Activated CD8-positive, alpha-beta memory T cell treated with anti-CD3 and anti-CD28 coated beads, Interleukin-2, amount 50 U/mL, for 1 hour (primary cell): ENCODE data around the gene KMT5C.

Experiments used
- DNase-seq: peaks from one replicate; pipeline ENCODE4 v3.0.0-alpha.2; 2020; ENCODE audit errors: extremely low read depth

Gene KMT5C

DNA sequence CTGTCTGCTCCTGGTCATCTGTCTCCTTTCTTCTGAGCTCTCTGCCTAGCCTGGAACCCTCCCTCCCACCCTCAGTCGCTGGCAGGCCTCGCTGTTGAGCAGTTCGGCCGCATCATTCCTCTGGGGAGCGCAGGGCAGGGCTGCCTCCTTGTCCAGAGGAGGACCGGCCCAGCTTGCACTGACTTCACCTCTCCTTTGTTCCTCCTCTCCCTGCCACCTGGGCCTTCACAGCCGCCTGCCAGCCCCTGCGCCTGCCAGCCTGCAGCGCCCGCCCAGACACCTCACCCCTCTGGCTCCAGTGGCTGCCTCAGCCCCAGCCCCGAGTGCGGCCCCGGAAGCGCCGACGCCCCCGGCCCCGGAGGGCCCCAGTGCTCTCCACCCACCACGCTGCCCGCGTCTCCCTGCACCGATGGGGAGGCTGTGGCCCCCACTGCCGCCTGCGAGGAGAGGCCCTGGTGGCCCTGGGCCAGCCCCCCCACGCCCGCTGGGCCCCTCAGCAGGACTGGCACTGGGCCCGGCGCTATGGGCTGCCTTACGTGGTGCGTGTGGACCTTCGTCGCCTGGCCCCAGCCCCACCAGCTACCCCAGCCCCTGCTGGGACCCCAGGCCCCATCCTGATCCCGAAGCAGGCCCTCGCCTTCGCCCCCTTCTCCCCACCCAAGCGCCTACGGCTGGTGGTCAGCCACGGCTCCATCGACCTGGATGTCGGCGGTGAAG is 7.2 kb downstream of the KMT5C start:
- no peak for DNase-seq

DNA sequence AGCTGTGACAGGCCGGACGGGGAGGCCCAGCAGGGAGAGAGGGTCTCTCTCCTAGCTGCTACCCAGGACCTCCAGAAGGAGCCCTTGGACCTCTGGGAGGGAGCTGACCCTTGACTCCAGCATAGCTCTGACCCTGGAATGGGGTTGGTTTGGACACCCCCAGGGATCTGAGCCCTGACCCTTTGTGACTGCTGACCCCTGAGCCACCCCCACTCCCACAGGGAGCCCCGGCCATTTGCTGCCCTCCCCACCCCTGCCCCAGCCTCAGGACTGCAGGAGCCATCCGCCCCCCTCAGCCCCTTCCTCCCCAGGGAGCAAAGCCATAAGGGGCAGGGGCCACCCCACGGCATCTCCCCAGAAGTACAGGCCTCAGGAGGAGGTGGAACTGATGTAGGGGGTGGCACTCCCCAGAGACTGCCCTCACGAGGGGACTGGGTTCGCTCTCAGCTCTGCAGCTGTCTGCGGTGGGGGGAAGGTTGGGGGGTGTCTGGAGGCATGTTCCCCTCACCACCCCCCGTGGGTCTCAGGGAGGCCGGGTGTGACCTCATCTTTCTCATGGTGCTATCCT is 7.8 kb downstream of the KMT5C start:
- no peak for DNase-seq

DNA sequence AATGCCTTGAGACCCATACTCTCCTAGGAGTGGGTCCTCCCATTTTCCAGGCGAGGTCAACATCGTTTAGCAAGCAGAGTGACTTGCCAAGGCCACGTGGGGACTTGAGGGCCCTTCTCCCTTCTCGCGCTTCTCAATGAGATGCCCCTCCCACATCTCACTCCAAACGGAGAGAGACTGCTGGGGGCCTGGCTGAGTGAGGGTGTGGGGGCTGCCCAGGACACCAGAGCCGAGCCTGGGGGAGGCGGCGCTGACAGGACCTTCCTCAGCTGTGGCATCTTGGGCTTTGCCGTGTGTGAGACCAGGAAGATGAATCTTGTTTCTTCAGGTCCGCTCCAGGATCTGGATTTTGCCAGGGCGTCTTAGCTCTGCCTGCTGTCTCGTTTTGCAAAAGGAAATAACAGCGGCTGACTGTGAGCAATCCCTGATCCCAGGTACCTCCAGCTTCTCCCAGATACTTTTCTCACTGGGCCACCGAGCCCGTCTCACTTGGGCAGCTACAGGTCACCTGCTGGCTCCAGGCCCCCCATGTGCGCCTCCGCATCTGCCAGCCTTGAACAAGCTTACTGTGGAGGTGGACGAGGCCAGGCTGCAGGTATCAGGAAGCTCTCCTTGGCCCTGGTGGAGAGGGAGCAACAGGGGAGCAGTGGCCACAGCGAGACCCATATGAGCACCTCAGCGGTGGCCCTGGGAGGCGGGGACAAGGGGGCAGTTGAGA is 8.8 kb downstream of the KMT5C start:
- no peak for DNase-seq

DNA sequence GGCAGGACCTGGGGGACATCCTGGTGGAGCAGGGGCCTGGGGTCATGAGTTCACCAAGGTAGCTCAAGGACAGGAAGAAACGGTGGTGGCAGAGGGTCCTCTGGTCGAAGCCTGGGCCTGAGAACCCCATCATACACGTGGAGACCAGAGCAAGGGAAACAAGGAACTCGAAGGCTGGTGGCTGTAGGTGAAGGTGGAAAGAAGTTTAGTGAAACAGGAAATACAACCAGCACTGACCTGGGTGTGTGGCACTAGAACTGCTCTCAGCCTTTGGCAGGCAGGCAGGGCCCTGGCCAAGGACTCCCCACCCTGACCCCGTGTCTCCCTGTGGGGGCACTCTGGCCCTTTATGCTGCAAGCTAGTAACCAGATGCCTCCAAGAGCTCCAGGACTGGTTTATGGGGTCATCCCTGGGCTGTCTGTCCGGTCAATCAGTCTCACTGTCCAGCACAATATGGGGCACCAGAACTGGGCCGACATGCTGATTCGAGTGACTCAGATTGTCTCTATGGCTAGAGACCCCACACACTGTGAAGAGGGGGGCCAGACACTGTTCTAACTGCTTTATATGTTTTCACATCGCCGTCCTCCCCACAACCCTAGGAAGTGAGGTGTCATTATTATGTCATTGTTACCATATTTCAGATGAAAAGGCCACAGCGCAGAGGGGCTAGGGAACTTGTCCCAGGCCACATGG is 11.1 kb downstream of the KMT5C start:
- DNase-seq, result no peak

DNA sequence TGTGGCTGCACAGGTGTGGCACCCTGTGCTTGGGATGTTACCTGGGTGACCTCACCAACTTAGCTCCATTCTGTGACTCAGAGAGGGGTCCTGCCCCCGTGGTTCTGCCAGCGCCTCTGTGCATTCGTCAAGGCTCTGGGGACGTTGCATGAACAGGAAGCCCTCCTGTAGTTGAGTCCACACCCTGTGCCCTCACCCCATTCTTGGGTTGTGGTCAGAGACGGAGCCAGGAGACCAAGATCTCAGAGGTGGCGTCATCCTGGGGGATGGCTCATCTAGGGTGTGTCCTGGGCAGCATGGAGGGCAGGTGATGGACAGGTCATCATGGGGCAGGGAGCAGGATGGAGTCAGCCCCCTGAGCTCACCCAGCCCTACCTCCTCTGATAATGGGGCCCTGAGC is 12.4 kb downstream of the KMT5C start:
- no peak for DNase-seq

DNA sequence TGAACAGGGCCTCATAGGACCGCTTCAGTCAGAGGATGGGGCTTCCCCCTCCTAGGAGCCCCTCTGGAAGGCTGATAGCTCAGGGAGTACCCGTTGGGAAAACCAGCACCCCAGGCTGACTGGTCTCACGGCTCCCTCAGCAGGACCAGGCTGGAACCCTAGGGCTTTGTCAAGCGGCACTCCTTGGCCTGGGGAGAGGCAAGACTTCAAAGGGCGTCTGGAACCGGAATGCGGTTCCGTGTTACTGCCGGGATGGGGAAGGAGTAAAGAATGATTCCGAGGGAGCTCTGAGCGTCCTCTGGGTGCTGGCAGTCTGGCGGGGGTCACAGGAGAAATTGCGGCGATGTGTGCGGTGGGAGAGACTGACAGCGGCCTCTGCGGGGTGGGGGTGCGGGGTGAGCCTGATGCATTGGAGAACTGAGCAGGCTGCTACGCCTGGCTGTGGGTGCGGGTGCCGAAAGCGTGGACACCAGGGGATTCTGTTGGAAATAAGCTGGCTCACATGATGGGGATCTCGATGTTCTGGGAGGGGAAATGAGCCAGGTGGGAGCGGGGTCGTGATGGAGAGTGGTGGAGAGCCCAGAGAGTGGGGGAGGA is 13.0 kb downstream of the KMT5C start:
- no peak for DNase-seq

DNA sequence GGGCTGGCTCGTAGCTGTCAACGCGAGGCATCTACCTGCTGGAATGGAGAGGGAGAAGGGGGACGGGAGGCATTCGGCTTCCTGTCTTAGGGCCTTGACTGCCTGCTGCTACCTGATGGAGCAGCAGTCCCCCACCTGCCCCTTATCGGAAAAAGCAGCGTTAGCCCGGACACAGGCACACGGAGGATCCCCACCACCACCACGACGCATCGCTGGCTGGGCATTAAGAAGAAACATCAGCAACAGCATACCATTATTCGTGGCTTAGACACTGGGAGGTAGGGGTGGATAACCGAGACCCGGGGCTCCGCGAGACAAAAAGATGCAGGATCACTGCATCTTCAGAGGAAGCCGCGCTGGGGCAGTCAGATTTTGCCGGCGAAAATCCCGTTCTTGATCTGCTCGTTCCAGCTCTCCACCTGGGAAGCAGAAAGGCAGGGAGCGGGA is 13.7 kb downstream of the KMT5C start:
- DNase-seq, result no peak

DNA sequence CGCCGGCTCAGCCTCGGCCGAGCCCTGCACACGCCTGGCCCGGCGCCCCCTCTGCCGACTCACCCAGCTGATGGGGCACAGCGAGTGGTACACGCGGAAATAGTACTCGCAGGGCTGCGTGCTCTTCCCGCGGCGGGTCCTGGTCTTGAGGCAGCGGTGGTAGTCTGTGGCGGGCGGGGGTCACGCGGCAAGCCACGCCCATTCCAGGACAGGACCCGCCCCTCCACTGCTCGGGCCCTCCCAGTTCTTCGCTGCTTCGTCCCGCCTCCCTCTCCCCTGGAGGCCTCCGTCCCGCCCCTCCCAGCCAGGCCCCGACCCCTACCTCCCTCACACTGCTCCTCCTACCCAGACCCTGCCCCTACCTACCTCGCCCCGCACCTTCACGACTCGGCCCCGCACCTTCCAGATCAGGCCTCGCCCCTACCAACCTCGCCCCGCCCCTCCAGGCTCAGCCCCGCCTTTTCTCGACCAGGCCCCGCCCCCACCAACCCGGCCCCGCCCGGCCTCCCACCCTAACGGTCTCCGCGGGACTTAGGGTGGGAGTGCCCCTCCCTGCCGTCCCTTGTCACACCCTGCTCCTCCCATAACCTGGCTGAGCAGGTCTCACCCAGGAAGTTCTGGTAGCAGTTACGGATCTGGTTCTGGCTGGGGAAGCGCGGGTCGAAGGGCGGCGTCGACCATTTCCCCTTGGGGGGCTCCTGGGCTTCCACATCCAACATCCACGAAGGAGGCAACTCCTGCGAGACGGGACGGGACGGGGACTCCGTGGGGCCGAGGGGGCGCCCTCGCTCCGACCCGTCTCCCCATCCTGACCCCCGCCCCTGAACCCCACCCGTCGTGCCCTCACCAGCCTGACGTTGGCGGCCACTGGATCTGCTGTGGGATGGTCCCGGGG is 14.4 kb downstream of the KMT5C start:
- no peak for DNase-seq

DNA sequence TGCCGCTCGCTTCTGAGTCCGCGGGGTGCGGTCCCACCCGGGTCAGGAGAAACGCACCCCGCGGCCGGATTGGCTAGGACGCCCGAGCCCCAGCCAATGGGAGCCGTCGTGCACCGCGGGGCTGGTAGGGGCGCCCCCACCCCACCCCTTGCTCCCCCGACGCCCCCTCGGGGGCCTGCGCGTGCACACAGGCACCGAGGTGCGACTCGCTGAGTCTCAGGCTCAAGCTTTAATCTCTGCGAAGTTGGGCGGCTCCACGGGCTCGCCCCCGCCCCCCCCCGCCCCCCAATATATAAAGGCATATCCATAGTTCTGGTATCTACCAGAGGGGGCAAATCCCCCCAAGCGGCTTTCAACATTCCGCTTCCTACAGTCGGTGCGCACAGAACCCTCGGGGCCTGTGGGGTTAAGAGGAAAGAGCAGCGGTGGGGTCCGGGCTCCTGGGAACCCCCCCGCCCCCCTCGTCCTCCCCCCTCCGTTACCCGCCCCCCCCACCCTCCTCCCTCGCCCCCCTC is 15.1 kb downstream of the KMT5C start, which contains the start of gene COX6B2:
COX6B2 (minus strand) TSS at position 22 of the 515 bp plus-strand sequence. CDS start 198 bp downstream, outside the sequence.
- DNase-seq, result no peak

DNA sequence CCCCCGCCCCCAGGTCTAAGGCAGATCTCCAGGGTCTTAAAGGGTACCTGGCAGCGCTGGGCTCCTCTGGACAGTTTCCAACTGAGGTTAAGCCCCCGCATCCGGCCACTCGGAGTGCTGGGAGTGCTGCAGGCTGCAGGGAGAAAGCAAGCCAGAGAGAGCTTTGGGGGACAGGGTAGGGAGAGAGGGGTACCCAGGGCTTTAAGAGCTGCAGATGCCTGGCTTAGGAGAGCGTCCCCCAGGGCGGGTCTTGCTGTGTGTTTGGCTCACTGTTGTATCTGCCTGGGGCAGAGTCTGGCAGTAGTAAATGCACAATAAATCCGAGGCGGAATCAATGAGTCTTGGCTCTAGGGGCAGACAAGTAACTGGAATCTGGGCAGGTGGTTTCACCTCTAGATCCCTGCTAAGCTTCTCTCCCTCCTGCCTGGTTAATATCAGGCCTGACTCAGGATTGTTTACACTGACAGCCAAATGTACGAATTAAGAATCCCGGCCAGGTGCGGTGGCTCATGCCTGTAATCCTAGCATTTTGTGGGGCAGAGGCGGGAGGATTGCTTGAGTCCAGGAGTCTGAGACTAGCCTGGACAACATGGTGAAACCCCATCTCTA is 15.6 kb downstream of the KMT5C start:
- DNase-seq, result no peak

DNA sequence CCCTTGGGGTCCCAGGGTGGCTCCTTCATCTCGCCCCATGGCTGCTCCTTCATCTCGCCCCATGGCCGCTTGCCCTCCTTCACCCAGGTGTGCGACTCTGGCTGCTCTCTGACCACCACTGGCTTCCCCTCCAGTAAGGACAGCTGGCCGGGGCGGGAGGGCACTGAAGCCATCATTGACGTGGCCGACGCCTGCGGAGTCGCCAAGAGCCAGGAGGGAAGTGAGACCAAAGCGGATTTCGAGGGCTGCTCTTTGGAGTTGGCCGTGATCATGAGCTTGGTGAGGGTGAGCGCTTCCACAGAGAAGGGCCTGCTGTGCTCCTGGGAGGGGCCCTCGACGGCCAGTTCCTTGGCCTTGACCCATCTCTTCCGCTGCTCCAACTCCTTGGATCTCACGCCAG is 18.8 kb downstream of the KMT5C start:
- DNase-seq, result no peak

DNA sequence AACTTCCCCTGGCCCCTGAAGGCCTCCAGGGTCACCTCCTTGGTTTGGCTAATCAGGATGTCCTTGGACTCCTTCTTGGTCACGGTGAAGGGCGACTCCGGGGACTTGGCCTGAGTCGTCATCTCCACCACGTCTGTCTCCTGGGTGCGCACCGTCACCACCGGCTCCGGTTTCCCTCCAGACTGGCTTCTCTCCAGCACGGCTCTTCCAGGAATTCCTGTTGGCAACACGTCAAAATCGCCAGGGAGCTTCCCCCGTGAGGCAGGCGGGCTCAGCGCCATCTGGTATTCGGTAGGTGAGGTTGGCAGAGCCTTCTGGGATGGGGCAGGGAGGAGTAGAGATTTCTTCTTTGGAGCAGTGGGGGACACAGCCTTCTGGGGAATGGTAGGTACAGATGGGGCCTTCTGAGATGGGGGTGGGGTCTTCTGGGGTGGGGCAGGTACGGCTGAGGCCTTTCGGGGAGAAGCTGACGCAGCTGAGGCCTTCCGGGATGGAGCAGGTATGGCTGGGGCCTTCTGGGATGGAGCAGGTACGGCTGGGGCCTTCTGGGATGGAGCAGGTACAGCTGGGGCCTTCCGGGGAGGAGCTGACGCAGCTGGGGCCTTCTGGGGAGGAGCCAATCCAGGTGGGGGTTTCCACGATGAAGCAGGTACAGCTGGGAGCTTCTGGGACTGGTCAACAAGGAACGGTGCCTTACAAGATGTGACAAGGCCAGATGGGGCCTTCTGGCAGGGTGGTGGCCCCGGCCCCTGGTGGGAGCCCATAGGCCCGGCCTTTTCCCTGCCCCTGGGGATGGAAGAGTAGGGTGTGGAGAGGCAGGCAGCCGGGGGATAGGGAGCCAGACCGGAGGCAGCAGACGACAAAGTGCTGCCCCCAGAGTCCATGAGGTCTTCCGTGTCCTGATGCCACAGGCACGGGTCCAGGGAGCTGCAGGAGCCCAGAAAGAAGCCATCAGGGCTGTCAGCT is 19.6 kb downstream of the KMT5C start:
- no peak for DNase-seq

DNA sequence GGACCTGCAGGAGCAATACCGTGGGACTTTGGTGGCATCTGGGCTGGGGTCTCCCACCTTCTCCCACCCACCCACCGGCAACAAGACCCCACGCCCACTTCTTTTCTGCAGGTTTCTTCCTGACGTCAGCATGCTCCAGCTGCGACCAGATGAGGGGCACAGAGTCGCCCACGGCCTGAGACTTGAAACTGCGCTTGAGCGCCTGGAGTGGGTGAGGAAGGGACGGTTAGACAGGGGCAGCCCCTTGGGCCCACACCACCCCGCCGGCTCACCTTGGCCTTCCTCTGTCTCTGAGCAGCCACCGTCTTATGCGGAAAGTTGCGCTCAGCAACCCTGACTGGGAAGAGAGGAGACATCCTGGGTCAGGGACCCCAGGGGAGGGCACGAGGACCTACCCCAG is 21.2 kb downstream of the KMT5C start:
- DNase-seq, result no peak

DNA sequence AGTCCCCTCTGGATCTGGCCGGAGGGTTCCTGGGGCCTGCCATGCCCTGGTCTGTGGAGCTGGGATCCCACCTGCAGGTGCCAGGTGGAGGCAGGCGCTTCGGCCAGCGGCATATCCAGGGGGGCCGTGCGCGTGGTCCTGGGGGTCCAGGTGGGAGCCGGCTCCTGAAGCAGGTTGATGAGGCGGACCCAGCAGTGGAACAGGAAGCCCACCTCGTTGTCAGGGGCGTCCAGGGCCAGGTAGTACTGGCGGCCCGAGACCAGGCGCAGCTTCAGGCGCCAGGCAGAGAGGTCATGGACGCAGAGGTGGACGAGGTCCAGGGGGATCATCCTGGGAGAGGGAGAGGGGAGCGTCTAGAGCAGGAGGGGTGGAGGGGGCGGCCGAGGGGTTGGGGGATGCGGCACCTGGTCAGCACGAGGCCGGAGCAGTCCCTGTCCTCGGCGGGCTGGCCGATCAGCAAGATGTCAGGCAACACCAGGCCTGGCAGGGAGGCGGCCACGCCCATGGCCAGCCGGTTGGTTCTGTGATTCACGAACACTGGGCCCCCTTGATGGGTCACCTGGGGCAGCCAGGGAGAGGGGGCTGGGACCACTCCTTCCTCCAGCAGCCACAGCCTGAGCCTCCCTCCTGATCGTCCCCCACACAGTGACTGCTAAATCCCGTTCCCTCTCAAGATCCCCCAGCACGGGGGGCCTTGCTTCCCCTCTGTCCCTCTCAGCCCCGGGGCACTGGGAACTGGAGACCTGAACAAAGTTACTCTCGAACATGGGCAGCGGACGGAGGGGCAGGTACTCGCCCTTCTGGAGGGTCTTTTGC is 22.7 kb downstream of the KMT5C start:
- no peak for DNase-seq

DNA sequence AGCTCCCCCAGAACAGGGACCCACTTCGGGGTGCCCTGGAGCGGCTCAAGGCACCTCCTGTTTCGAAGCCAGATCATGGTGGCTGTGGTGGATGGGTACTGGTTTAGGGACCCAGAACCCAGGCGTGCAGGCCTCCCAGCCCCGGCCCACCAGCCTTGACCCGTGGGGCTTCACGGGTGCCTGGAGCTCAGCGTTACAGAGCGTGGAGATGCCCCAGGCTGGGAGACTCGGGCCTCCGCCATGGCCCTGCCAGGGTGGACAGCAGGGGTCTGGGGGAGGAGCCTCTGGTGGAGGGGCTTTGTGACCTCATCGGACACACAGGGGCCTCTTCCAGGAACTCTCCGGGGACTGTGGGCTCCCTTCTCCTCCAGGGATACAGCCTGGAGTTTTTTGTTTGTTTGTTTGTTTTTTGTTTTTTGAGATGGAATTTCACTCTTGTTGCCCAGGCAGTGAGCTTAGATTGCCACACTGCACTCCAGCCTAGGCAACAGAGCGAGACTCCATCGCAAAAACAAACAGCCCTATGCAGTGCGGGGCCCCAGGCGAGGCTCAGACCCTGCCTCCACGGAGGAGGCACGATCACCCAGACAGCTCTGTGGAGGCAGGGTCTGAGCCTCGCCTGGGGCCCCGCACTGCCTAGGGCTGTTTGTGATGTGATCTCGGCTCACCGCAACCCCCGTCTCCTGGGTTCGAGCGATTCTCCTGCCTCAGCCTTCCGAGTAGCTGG is 23.5 kb downstream of the KMT5C start, which contains the start of gene GARIN5B:
GARIN5B (minus strand) TSS at position 271 of the 727 bp plus-strand sequence; CDS start at position 77, 194 bp downstream.
- no peak for DNase-seq

DNA sequence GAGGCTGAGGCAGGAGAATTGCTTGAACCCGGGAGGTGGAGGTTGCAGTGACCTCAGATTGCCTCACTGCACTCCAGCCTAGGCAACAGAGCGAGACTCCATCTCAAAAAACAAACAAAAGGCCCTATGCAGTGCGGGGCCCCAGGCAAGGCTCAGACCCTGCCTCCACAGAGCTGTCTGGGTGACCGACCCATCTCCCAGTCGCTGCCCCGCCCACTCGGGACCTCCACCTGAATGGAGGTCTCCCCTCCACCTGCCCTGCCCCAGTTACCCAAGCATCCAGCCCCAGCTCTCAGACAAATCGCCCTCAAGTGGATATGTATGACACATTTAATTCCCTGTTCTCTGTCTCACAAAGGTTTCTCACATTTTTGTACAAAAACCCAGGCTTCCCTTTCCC is 25.6 kb downstream of the KMT5C start:
- no peak for DNase-seq

DNA sequence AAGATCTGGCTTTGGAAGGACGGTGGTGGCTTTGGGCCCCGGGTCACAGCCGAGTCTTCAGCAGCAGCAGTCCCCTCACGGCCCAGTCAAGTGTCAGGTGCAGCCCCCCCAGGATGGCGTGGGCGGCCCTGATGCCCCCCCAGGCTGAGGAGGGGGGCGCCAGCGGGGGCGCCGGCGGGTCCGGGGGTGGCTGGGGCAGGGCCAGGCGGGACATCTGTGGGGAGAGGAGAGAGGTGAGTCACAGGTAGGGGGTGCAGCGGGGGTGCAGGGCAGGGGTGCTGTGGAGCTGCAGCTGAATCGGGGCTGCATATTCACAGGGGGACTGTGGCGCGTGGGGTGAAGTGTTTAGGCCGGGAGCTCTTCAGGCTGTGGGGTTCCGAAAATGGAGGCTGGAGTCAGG is 26.3 kb downstream of the KMT5C start:
- no peak for DNase-seq
